A673 (cell line): ENCODE measurements around the gene MYLK4. TPM values are rescaled to one million over a fixed set of nuclear protein-coding genes. Genes with fewer than 3 reads are reported as not detected.

Experiments used
- BruUV-seq: library from RNA; stranded (reverse); fragments of 400-500 nt; replicated peaks from 2 replicates; lab custom pipeline; 2021; lab: Mats Ljungman, UMichigan
- CTCF ChIA-PET: fragments of 300-600 bp; sonication (Branson Sonifier 250); formaldehyde crosslinking; loops from one replicate; lab custom pipeline; 2022; ENCODE audit warnings: antibody characterized with exemption; lab: Charles Lee
- POLR2A ChIA-PET: fragments of 300-600 bp; sonication (Branson Sonifier 250); formaldehyde crosslinking; loops from one replicate; lab custom pipeline; 2022; ENCODE audit warnings: antibody characterized with exemption; ENCODE audit not compliant: low non-redundant PET; lab: Charles Lee
- DNase-seq: peaks from one replicate; pipeline ENCODE4 v3.0.0-alpha.2; 2015; ENCODE audit warnings: low spot score
- H3K27ac ChIP-seq: fragments of 200-600 bp; sonication (generic); 2 replicates; pipeline ENCODE4 v1.5.1; 2016; ENCODE audit warnings: mixed run types, low read depth, mild to moderate bottlenecking, mixed read lengths, antibody characterized with exemption, low read length; ENCODE audit not compliant: poor library complexity, severe bottlenecking
- H3K27me3 ChIP-seq: fragments of 200-600 bp; sonication (generic); replicated peaks from 2 replicates; pipeline ENCODE4 v1.6.1; 2017; ENCODE audit warnings: mixed run types, low read depth, mild to moderate bottlenecking, mixed read lengths, antibody characterized with exemption, low read length; ENCODE audit not compliant: insufficient read depth, poor library complexity
- H3K36me3 ChIP-seq: fragments of 200-600 bp; sonication (generic); 2 replicates; pipeline ENCODE4 v1.6.1; 2016; ENCODE audit warnings: mixed run types, mild to moderate bottlenecking, mixed read lengths, antibody characterized with exemption, low read length; ENCODE audit not compliant: insufficient read depth, poor library complexity, severe bottlenecking
- H3K4me1 ChIP-seq: fragments of 200-600 bp; sonication (generic); 2 replicates; pipeline ENCODE4 v1.6.1; 2017; ENCODE audit warnings: mixed run types, mild to moderate bottlenecking, mixed read lengths, antibody characterized with exemption, low read length; ENCODE audit not compliant: insufficient read depth, poor library complexity, severe bottlenecking
- H3K4me3 ChIP-seq: fragments of 200-600 bp; sonication (generic); 2 replicates; pipeline ENCODE4 v1.5.1; 2016; ENCODE audit warnings: low read depth, mixed run types, mild to moderate bottlenecking, mixed read lengths, low read length; ENCODE audit not compliant: poor library complexity, severe bottlenecking
- H3K9me3 ChIP-seq: fragments of 200-600 bp; sonication (generic); 2 replicates; pipeline ENCODE4 v1.6.1; 2016; ENCODE audit warnings: mixed run types, low read depth, mild to moderate bottlenecking, mixed read lengths, antibody characterized with exemption, low read length; ENCODE audit not compliant: poor library complexity, severe bottlenecking
- EZH2 ChIP-seq: fragments of 200-600 bp; sonication (generic); IDR thresholded peaks from 2 replicates; pipeline ENCODE4 v1.6.1; 2017; ENCODE audit warnings: borderline replicate concordance, low read depth, mild to moderate bottlenecking, mixed read lengths, antibody characterized with exemption, low read length; ENCODE audit not compliant: poor library complexity, severe bottlenecking
- intact Hi-C: fragments of 100-400 bp; cut with micrococcal nuclease; formaldehyde crosslinking; loops from one replicate; pipeline ENCODE4 v1.10.0; 2022; ENCODE audit not compliant: unreplicated experiment
- total RNA-seq: library from RNA; stranded (reverse); gene quantifications from 2 replicates; pipeline ENCODE4 v1.2.3, GENCODE V29; 2021
- TF ChIP-seq, protein P1 (sequence below): fragments of 300-800, 200-600 bp; sonication (generic); conservative IDR thresholded peaks from 2 replicates; pipeline ENCODE4 v1.5.1; 2017; ENCODE audit warnings: low read depth, mild to moderate bottlenecking, antibody characterized with exemption, low read length, moderate library complexity, mixed read lengths

MYLK4 gene
- total RNA-seq, 1 experiment from 2014 or later, result 0.39 TPM

DNA sequence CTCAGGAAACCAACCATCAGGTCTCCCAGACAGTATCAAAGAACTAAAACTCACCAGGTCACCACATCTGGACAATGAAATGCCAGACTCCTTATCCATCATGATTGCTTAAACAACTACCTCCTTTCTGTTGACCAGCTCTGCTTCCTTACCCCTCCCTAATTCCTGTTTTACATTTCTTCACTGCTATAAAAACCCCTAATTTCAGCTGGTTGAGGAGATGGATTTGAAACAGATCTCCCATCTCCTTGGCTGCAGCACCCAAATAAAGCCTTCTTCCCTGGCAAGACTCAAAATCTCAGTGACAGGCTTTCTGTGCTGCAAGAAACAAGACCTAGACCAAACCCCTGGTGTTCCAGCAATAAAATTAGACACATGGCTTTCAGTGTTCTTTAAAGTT, 40.3 kb downstream of the MYLK4 start:
- Histone ChIP-seq H3K36me3 (no peaks in the 10 kb centered on the region), H3K9me3 (no peaks in the 10 kb centered on the region), H3K4me3 (no peak overlapping the region), H3K27me3 (no peaks in the 10 kb centered on the region), H3K4me1 (no peaks in the 10 kb centered on the region), H3K27ac (no peak overlapping the region)
- BruUV-seq, result no TSS peak
- ChIA-PET POLR2A (no interaction called here), CTCF (interaction anchor here (0.6 kb wide), 1 partner anchor 359 kb away, joined by 3 read pairs; no protein-coding TSS in a partner anchor)
- TF ChIP-seq, protein P1, sequence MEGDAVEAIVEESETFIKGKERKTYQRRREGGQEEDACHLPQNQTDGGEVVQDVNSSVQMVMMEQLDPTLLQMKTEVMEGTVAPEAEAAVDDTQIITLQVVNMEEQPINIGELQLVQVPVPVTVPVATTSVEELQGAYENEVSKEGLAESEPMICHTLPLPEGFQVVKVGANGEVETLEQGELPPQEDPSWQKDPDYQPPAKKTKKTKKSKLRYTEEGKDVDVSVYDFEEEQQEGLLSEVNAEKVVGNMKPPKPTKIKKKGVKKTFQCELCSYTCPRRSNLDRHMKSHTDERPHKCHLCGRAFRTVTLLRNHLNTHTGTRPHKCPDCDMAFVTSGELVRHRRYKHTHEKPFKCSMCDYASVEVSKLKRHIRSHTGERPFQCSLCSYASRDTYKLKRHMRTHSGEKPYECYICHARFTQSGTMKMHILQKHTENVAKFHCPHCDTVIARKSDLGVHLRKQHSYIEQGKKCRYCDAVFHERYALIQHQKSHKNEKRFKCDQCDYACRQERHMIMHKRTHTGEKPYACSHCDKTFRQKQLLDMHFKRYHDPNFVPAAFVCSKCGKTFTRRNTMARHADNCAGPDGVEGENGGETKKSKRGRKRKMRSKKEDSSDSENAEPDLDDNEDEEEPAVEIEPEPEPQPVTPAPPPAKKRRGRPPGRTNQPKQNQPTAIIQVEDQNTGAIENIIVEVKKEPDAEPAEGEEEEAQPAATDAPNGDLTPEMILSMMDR, result no peak
- intact Hi-C loops, result no loop called here
- DNase-seq, result no peak

DNA sequence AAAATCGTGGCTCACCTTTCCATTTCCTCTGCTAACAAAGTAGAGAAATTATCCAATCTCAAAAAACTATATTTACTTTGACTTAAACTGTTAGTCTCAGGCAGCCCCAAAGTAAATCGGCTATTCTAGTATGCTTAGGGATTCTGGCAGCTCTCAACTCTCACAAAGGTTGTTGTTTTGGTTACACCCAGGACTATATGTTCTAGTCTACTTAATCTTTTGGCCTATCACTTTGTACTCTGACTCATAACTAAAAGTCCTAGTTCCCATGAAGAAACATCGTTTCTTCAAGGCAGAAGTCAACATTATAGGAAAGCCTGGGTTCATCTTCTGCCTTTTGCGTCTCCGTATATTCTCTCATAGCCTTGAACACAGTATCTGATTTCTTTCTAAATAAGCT, 42.3 kb downstream of the MYLK4 start:
- Histone ChIP-seq H3K27me3 (no peaks in the 10 kb centered on the region), H3K4me1 (no peaks in the 10 kb centered on the region), H3K4me3 (no peak overlapping the region), H3K9me3 (no peaks in the 10 kb centered on the region), H3K27ac (no peak overlapping the region), H3K36me3 (no peaks in the 10 kb centered on the region)
- no TSS peak for BruUV-seq
- no peak for DNase-seq
- no peak for TF ChIP-seq EZH2
- TF ChIP-seq, protein P1, result no peak
- ChIA-PET CTCF (no interaction called here), POLR2A (no interaction called here)
- intact Hi-C loops, result no loop called here

DNA sequence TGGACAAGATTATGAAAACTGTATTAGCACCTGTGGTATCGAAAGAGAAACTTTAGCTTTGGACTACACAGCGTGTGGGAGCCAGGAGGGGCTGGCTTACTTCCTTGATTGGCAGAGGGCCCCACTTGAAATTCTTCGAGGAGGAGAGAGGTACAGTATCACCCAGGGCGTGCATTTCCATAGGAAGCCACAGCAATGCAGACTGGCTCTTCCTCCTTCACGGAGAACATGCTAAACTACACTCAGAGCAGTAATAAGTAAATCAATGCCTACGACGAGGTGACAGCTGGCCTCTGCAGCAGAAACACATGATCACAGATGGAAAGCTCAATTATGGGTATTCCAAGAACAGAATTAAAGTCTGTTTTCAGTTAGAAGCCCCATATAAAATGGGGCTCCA, 44.2 kb downstream of the MYLK4 start:
- Histone ChIP-seq H3K27ac (no peak overlapping the region), H3K4me3 (no peak overlapping the region), H3K9me3 (no peaks in the 10 kb centered on the region), H3K27me3 (no peaks in the 10 kb centered on the region), H3K36me3 (no peaks in the 10 kb centered on the region), H3K4me1 (no peaks in the 10 kb centered on the region)
- TF ChIP-seq EZH2, result no peak
- TF ChIP-seq, protein P1, result no peak
- BruUV-seq, result no TSS peak
- intact Hi-C loops, result no loop called here
- ChIA-PET CTCF (no interaction called here), POLR2A (no interaction called here)
- DNase-seq, result no peak
